ENCODE measurements around the gene CNTNAP2. TPM values are rescaled to one million over a fixed set of nuclear protein-coding genes. Genes with fewer than 3 reads are reported as not detected.

Gene CNTNAP2
- polyA plus RNA-seq, 1 experiment: not detected

- no peak for DNase-seq (ENCODE audit: low read depth)
- Histone ChIP-seq H3K4me3 (ENCODE audit: low read depth, low read length) (no peak overlapping the region), H3K27me3 (ENCODE audit: control insufficient read depth, insufficient read depth, low read length) (no peaks in the 10 kb centered on the region), H3K36me3 (ENCODE audit: control insufficient read depth, insufficient read depth, low read length) (no peaks in the 10 kb centered on the region)
- CTCF ChIA-PET: no interaction called here
- no peak for TF ChIP-seq CTCF (IDR thresholded peaks at IDR 0.05; ENCODE audit: insufficient read depth, low read depth, low read length)
- POLR2A ChIA-PET: no interaction called here
These were observed 1246.5 kb downstream of the CNTNAP2 start for GRCh38 chr7:147363101-147363500.

GRCh38 chr7:147376192-147376591 lies 1259.6 kb downstream of the CNTNAP2 start:
- no peak for TF ChIP-seq CTCF (IDR thresholded peaks at IDR 0.05; ENCODE audit: insufficient read depth, low read depth, low read length)
- ChIA-PET CTCF (no interaction called here), POLR2A (no interaction called here)
- no peaks in the 10 kb centered on the region for H3K36me3 ChIP-seq (ENCODE audit: control insufficient read depth, insufficient read depth, low read length)
- DNase-seq (ENCODE audit: low read depth): no peak
- no peaks in the 10 kb centered on the region for H3K27me3 ChIP-seq (ENCODE audit: control insufficient read depth, insufficient read depth, low read length)
- no peak overlapping the region for H3K4me3 ChIP-seq (ENCODE audit: low read depth, low read length)

GRCh38 chr7:147380926-147381325 lies 1264.3 kb downstream of the CNTNAP2 start:
- CTCF ChIA-PET: no interaction called here
- Histone ChIP-seq H3K27me3 (ENCODE audit: control insufficient read depth, insufficient read depth, low read length) (no peaks in the 10 kb centered on the region), H3K36me3 (ENCODE audit: control insufficient read depth, insufficient read depth, low read length) (no peaks in the 10 kb centered on the region), H3K4me3 (ENCODE audit: low read depth, low read length) (no peak overlapping the region)
- POLR2A ChIA-PET: no interaction called here
- TF ChIP-seq CTCF (IDR thresholded peaks at IDR 0.05; ENCODE audit: insufficient read depth, low read depth, low read length): no peak
- no peak for DNase-seq (ENCODE audit: low read depth)

- ChIA-PET POLR2A (no interaction called here), CTCF (no interaction called here)
- H3K27me3 ChIP-seq (ENCODE audit: control insufficient read depth, insufficient read depth, low read length): no peaks in the 10 kb centered on the region
- DNase-seq (ENCODE audit: low read depth): no peak
- H3K4me3 ChIP-seq (ENCODE audit: low read depth, low read length): no peak overlapping the region
- TF ChIP-seq CTCF (IDR thresholded peaks at IDR 0.05; ENCODE audit: insufficient read depth, low read depth, low read length): no peak
- no peaks in the 10 kb centered on the region for H3K36me3 ChIP-seq (ENCODE audit: control insufficient read depth, insufficient read depth, low read length)
These were observed 1277.7 kb downstream of the CNTNAP2 start for GRCh38 chr7:147394329-147394728.

GRCh38 chr7:147400221-147400689 lies 1283.7 kb downstream of the CNTNAP2 start:
- no peak overlapping the region; the same call in 1 of the 2 replicates for H3K4me3 ChIP-seq (ENCODE audit: low read depth, low read length)
- ChIA-PET CTCF (no interaction called here), POLR2A (no interaction called here)
- H3K36me3 ChIP-seq (ENCODE audit: control insufficient read depth, insufficient read depth, low read length): no peaks in the 10 kb centered on the region
- no peaks in the 10 kb centered on the region for H3K27me3 ChIP-seq (ENCODE audit: control insufficient read depth, insufficient read depth, low read length)
- TF ChIP-seq CTCF (IDR thresholded peaks at IDR 0.05; ENCODE audit: insufficient read depth, low read depth, low read length): no peak
- DNase-seq (ENCODE audit: low read depth): no peak

Measured in BJ (cell line).